ENCODE data around the gene OR10A7.

Gene OR10A7

GRCh38 chr12:55256831-55257230 is 36.0 kb downstream of the OR10A7 start:
- TF ChIP-seq, protein P1, sequence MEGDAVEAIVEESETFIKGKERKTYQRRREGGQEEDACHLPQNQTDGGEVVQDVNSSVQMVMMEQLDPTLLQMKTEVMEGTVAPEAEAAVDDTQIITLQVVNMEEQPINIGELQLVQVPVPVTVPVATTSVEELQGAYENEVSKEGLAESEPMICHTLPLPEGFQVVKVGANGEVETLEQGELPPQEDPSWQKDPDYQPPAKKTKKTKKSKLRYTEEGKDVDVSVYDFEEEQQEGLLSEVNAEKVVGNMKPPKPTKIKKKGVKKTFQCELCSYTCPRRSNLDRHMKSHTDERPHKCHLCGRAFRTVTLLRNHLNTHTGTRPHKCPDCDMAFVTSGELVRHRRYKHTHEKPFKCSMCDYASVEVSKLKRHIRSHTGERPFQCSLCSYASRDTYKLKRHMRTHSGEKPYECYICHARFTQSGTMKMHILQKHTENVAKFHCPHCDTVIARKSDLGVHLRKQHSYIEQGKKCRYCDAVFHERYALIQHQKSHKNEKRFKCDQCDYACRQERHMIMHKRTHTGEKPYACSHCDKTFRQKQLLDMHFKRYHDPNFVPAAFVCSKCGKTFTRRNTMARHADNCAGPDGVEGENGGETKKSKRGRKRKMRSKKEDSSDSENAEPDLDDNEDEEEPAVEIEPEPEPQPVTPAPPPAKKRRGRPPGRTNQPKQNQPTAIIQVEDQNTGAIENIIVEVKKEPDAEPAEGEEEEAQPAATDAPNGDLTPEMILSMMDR (IDR thresholded peaks at IDR 0.05; ENCODE audit: low read depth, low read length), result no peak
- no peak overlapping the region for H3K4me3 ChIP-seq (ENCODE audit: low read depth, low read length)

GRCh38 chr12:55258303-55258702 is 37.5 kb downstream of the OR10A7 start:
- TF ChIP-seq, protein P1 (IDR thresholded peaks at IDR 0.05; ENCODE audit: low read depth, low read length), result no peak
- H3K4me3 ChIP-seq (ENCODE audit: low read depth, low read length), result no peak overlapping the region
